Stimulated activated CD4-positive, alpha-beta T cell treated with anti-CD3 and anti-CD28 coated beads, TNF-alpha, amount 100 ng/mL, for 1 hour (primary cell): Measurements from ENCODE around the gene BIK.
"Not testable (repeated sequence)": the region's sequence is repeated elsewhere in the genome, so short reads cannot be mapped to it uniquely, and the experiment has no call there.

Experiments used
- DNase-seq, 3 donors: peaks; one replicate each; pipeline ENCODE4 v3.0.0-alpha.2; 2020; ENCODE audit warnings: low read depth in 3 of 3, low spot score in 1 of 3

Gene BIK

DNA sequence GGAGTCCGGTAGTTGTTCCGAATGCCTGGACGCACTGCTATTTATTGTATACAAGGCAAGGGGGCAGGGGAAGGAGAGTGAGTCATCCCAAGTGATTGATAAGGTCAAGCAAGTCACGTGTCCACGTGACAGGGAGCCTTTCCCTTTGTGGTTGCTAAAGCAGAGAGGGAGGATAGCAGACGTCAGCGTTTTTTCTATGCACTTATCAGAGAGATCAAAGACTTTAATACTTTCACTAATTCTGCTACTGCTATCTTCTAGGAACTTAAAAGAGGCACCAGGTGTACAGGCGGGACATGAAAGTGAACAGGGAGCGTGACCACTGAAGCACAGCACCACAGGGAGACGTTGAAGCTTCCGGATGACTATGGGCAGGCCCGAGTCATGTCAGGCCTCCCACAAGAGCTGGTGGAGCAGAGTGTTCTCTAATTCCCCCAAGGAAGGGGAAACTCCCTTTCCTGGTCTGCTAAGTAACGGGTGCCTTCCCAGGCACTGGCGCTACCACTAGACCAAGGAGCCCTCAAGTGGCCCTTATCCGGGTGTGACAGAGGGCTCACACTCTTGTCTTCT is 6.4 kb upstream of the BIK start:
- DNase-seq, result not testable (repeated sequence)

DNA sequence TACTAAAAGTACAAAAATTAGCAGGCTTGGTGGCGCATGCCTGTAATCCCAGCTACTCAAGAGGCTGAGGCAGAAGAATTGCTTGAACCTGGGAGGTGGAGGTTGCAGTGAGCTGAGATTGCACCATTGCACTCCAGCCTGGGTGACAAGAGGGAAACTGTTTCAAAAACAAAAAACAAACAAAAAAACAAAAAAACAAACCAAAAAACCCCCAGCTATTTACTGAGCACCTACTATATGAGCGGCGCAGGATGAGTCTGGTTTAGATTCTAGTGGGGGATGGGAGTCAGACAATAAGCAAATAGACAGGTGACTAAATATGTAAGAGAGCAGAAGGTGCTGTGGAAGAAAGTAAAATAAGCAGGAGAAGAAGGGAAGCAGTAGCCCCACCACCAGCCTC is 5.6 kb upstream of the BIK start:
- not testable (repeated sequence) for DNase-seq

GRCh38 chr22:43106302-43106701 is 4.2 kb upstream of the BIK start:
- no peak for DNase-seq

- DNase-seq, result no peak
These were observed 1.0 kb upstream of the BIK start for GRCh38 chr22:43109511-43109910.

DNA sequence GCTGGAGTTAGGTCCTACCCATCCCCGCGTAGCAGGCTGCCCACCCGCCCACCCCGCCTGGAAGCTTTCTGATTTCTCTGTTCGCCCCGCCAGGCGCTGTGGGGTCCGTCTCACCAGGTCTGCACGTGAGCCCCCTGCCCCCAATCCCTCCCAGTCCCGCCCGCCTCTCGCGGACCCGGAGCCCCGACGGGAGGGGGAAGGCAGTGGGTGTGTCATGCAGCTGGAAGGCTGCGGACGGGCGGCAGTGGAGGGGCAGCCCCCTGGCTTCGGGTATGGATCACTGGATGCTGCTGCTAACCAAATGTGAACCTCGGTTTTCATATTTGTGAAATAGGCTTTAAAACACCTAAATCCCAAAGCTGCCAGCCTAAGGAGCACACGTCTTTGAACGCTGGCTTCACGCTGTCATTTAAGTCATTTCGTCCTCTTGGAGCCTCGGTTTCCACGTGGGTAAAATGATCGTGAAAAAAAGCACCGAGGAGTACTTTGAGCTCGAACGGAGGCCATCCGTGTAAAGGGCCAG is 568 bp upstream of the BIK start:
- no peak for DNase-seq

DNA sequence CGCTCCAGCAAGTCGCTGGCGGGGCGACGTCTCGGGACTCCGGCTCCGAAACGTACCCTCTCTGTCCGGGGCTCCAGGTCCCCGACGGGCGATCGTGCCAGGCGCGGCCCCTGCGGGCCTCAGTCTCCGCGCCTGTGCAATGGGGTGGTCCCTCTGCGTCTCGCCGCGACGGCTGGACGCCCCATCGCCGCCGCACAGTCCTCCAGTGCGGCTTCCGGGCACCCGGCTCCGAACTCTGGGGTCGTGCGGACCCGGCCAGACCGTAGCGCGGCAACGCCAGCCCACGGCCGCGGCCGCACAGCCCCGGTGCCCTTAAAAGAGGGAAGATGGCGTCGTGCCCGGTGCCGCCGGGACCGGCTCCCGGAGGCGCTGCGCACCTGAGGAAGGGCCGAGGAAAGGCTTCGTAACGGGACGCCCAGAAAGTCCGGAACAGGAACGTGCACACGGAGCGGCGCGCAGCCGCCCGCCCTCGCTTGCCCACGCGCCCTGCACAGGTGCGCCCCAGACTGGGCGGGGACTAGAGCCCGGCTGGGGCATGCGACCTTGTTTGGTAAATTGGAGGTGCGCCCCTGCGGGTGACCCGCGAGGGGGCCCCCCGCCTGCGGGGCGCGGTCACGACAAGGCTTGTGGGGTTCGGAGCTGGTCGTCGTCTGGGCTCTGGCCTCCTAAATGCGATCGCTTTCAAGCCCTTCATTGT is 525 bp downstream of the BIK start:
- DNase-seq, result peak in 2 of 3 donors; percentile 29 to 30

DNA sequence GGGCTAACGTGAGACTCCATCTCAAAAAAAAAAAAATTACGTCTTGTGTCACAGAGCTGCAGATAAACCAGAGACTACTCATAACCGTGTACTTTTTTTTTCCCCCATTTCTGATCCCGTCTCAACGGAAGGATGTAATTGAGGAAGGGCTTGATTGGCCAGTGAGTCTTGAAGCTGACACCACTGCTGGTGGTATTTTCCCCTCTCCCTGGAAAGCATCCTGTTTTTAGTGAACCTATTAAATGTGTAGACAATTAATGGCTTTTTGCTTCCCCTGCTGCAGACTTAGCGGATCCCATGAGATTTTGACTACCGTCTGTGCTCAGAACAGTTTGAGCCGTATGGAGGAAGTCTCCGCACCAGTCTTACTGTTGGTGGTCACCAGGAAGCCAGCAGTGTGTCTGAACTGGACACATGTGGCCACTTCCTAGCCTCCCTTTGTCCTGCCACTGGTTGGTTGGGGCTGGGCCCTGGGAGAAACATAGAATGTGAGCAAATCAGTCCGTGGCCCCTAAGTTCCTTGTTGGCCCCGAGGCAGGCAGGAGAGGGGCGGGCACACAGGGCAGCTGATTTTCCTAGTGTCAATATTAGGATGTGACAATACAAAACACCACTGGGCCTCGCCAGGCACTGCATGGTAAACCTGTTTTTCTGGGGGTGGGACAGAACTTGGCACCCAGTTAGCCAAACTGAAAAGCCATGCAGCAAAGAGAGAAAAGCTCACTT is 3.1 kb downstream of the BIK start:
- no peak for DNase-seq

GRCh38 chr22:43114958-43115357 is 4.4 kb downstream of the BIK start:
- no peak for DNase-seq

DNA sequence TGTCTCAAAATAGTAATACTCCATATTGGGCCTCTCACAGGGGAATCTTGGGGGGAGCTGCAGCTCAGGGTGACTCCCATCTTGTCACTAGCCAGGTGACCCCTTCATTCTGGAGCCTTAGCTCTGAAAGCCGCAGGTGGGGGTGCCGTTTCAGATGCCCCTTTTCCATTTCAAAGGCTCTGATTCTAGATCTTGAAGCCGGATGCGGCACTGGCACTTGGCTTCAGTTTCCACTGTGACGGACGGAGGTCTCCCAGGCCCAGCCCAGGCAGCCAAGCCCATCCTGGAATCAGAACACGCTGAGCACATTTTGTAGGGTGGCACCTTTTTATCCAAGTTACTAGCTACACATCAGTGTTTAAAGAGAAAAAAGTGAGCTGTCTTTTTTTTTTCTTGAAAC is 6.4 kb downstream of the BIK start:
- DNase-seq, result no peak

GRCh38 chr22:43118024-43118849 is 7.7 kb downstream of the BIK start:
- no peak for DNase-seq

DNA sequence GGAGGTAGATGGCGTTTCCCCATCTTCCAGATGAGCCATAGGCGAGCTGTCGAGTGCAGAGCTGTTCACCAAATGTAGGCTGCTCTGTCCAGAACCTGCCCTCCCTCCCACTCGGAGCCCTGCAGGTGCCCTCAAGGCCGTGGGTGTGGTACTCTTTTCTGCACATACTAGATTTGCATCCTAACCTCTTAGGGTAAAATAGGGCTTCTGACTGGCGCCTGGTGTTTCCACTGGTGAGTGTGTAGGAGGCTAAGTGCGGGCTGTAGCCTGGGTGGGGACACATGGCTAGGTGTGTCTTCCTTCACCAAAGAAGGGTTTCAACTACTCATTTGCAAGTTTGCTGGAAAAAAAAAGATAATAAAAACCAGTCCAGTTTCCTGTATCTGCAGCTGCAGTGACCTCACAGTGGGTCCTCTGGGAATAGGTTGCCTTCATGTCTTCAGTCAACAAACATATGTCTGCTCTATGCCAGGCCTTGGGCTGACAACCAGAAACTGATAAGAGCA is 8.5 kb downstream of the BIK start:
- DNase-seq, result no peak

- DNase-seq, result no peak
These were observed 16.1 kb downstream of the BIK start for GRCh38 chr22:43126501-43127165.

GRCh38 chr22:43127166-43127908 is 16.8 kb downstream of the BIK start:
- no peak for DNase-seq

DNA sequence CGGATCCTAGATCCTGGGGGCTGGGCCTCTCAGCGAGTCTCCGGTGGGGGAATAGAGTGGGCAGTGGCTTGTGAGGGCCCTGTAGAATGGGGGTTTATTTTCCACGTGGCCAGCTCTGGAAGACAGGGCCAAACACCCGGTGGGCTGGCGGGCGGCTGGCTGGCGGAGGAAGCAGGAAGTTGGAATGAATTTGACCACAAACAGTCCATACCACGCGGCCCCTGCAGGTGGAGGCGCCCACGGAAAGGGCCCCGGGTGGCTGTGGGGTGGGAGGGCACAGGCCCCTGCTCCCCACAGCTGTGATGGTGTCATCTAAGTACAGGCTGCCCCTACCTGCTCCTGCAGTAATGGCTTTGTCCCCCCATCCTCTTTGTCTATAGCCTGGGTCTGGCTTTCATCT is 17.6 kb downstream of the BIK start:
- no peak for DNase-seq

DNA sequence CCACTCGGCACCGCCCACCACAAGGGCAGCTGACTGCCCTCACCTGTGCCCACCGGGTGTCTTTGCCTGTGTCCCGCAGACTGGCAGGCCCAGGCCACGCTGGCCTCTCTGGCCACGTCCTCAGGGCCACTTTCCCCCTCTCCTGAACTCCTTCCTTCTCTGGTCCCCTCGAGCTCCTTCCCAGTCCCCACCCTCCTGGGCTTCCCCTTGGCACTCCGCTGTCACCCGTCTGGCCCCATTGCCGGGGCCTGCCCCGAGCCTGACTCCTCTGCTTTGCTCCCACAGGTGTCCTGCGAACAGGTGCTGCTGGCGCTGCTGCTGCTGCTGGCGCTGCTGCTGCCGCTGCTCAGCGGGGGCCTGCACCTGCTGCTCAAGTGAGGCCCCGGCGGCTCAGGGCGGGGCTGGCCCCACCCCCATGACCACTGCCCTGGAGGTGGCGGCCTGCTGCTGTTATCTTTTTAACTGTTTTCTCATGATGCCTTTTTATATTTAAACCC is 18.4 kb downstream of the BIK start:
- no peak for DNase-seq

- DNase-seq, result no peak
These were observed 19.2 kb downstream of the BIK start for GRCh38 chr22:43129426-43130425.

DNA sequence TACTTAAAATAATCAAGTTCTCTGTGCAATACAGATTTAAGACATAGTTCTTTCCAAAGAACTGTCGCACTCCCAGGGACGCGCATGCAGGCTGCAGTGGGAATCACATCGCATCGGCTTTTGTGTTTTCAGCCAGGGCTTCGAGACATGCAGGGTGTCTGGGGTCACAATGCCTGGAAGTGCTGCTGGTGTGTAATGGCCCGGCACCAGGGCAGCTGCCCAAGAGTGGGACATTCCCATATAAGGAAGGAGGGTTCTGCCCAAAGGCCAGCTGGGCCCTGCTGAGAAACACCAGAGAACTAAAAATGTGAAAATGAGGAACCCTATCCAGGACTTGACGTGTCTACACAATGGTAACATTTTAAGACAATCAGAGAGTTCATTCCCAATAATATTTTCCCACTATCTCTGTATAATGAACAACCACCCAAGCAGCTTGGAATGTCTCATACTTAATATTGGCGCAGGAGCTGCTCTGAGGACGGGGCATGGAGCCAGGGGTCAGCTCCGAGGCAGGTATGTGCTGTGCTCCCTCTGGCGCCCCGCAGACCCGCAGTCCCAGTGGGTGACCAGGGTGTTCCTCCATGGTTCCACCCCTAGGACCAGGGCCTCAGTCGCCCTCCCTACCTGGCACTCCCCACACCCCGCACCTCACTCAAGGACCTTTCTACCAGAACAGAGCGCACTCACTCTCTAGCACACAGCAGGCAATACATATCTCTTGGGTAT is 21.4 kb downstream of the BIK start:
- DNase-seq, result no peak

DNA sequence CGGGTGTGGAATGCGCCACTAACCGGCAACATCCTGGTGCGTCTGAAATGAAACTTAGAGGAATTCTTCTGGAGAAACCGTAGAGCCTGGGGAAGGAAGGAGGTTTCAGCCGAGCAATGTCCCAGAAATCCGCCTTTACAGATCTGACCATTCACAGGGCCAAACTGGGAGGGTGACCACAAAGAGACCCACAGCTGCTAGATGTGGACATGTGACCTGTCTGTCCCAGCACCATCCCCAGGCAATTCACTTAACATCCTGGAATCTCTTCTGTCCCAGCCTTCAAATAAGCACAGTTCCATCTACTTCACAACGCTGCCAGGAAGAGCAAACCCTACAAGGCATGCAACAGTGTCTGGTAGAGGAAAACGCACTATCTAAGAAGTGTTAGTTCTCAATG is 22.9 kb downstream of the BIK start:
- no peak for DNase-seq
